B cell (primary cell): ENCODE data around the gene ANKRD11. TPM values are rescaled to one million over a fixed set of nuclear protein-coding genes. Genes with fewer than 3 reads are reported as not detected.

Source experiments
- ATAC-seq: fragments of 200-7000 bp; cut with Tn5 transposase; one replicate; pipeline ENCODE4 v1.10.0; 2021; ENCODE audit warnings: low read depth, mild to moderate bottlenecking, moderate number of reproducible peaks, moderate library complexity
- CTCF ChIA-PET: fragments of 350-600 bp; sonication (Branson Sonifier 250); formaldehyde crosslinking; loops from one replicate; lab custom pipeline; 2021; ENCODE audit warnings: antibody characterized with exemption, inconsistent platforms; lab: Charles Lee
- POLR2A ChIA-PET: fragments of 350-600 bp; sonication (Branson Sonifier 250); formaldehyde crosslinking; loops from one replicate; lab custom pipeline; 2021; ENCODE audit warnings: antibody characterized with exemption; lab: Charles Lee
- DNase-seq: peaks from one replicate; pipeline ENCODE4 v3.0.0; 2013
- H2AFZ ChIP-seq: 2 replicates; pipeline ENCODE4 v1.6.1; 2012; ENCODE audit warnings: mild to moderate bottlenecking, low read depth, low read length; ENCODE audit not compliant: insufficient read depth, poor library complexity, severe bottlenecking
- H3K27ac ChIP-seq, 2 donors: 1 replicate in 1 of 2; 2 replicates in 1 of 2; pipeline ENCODE4 v1.5.1; 2012 to 2013; ENCODE audit warnings: low read length in 2 of 2, mild to moderate bottlenecking in 2 of 2, moderate library complexity in 1 of 2
- H3K27me3 ChIP-seq, 4 experiments: fragments of 200-600 bp in 1 of 4; sonication (generic) in 1 of 4; replicated peaks in 1 of 4; 1 replicate in 2 of 4; 2 replicates in 2 of 4; pipeline versions ENCODE4 v1.6.1 to v1.7.0; 2013 to 2016; ENCODE audit warnings: low read length in 3 of 4, mild to moderate bottlenecking in 2 of 4, mixed read lengths in 1 of 4, moderate library complexity in 1 of 4; ENCODE audit not compliant: insufficient read depth in 4 of 4, control insufficient read depth in 3 of 4; ENCODE audit errors: control extremely low read depth in 1 of 4
- H3K36me3 ChIP-seq, 2 experiments: replicated peaks in 1 of 2; 1 replicate in 1 of 2; 2 replicates in 1 of 2; pipeline versions ENCODE4 v1.6.1 to v1.7.1; 2013; ENCODE audit warnings: low read length in 1 of 2; ENCODE audit not compliant: insufficient read depth in 2 of 2, control insufficient read depth in 1 of 2; ENCODE audit errors: control extremely low read depth in 1 of 2, extremely low read depth in 1 of 2
- H3K4me1 ChIP-seq, 2 donors: fragments of 200-600 bp in 1 of 2; sonication (generic) in 1 of 2; 1 replicate in 1 of 2; 2 replicates in 1 of 2; pipeline versions ENCODE4 v1.5.1 to v1.6.1; 2013 to 2017; ENCODE audit warnings: low read length in 2 of 2; ENCODE audit not compliant: control insufficient read depth in 2 of 2, insufficient read depth in 2 of 2
- H3K4me2 ChIP-seq: replicated peaks from 2 replicates; pipeline ENCODE3; 2012; ENCODE audit warnings: mild to moderate bottlenecking, low read depth, low read length; ENCODE audit not compliant: poor library complexity, severe bottlenecking
- H3K4me3 ChIP-seq, 5 experiments: fragments of 200-600 bp in 1 of 5; sonication (generic) in 1 of 5; 1 replicate in 3 of 5; 2 replicates in 2 of 5; pipeline versions ENCODE4 v1.5.1 to v1.7.0; 2011 to 2016; ENCODE audit warnings: low read length in 4 of 5, mild to moderate bottlenecking in 4 of 5, low read depth in 2 of 5, control low read depth in 1 of 5, moderate library complexity in 1 of 5; ENCODE audit not compliant: insufficient read depth in 1 of 5; ENCODE audit errors: control extremely low read depth in 1 of 5, extremely low read depth in 1 of 5
- H3K79me2 ChIP-seq: fragments of 200-600 bp; sonication (generic); one replicate; pipeline ENCODE4 v1.6.0; 2016; ENCODE audit warnings: low read length; ENCODE audit not compliant: control insufficient read depth, insufficient read depth
- H3K9ac ChIP-seq: fragments of 200-600 bp; sonication (generic); 2 replicates; pipeline ENCODE4 v1.6.1; 2017; ENCODE audit warnings: mild to moderate bottlenecking, low read length, moderate library complexity
- H3K9me3 ChIP-seq, 3 donors: one replicate each; pipeline versions ENCODE4 v1.6.1 to v1.7.1; 2013; ENCODE audit warnings: low read length in 2 of 3; ENCODE audit not compliant: control insufficient read depth in 2 of 3, insufficient read depth in 1 of 3; ENCODE audit errors: control extremely low read depth in 1 of 3
- H4K20me1 ChIP-seq: 2 replicates; pipeline ENCODE4 v1.6.0; 2012; ENCODE audit warnings: mild to moderate bottlenecking, low read length; ENCODE audit not compliant: insufficient read depth, control insufficient read depth, poor library complexity, severe bottlenecking
- H3K27ac Mint-ChIP-seq: one replicate; pipeline ENCODE4 v1.8.0; 2021; ENCODE audit warnings: mixed read lengths
- H3K27me3 Mint-ChIP-seq: one replicate; pipeline ENCODE4 v1.8.0; 2021; ENCODE audit warnings: mixed read lengths
- H3K4me1 Mint-ChIP-seq: one replicate; pipeline ENCODE4 v1.8.0; 2021; ENCODE audit warnings: mixed read lengths
- H3K4me3 Mint-ChIP-seq: one replicate; pipeline ENCODE4 v1.8.0; 2021; ENCODE audit warnings: mixed read lengths
- H3K9me3 Mint-ChIP-seq: one replicate; pipeline ENCODE4 v1.8.0; 2022; ENCODE audit warnings: mixed read lengths; ENCODE audit not compliant: insufficient read depth
- CTCF ChIP-seq: fragments of 200-600 bp; IDR thresholded peaks from one replicate; pipeline ENCODE4 v1.8.0; 2022; ENCODE audit warnings: antibody characterized with exemption, mild to moderate bottlenecking
- EZH2 ChIP-seq: IDR thresholded peaks from 2 replicates; pipeline ENCODE4 v1.6.1; 2012; ENCODE audit warnings: borderline replicate concordance, low read depth, mild to moderate bottlenecking, moderate library complexity, low read length; ENCODE audit not compliant: insufficient read depth, poor library complexity, severe bottlenecking
- whole genome bisulfite sequencing: methylation state at CpG from one replicate; pipeline ENCODE4 v1.1.5; 2013; ENCODE audit warnings: missing lambda C conversion rate; ENCODE audit not compliant: insufficient coverage; 5-methylcytosine and 5-hydroxymethylcytosine counted together
- intact Hi-C: fragments of 100-400 bp; cut with micrococcal nuclease; formaldehyde crosslinking; loops from one replicate; pipeline ENCODE4 v1.10.0; 2022
- polyA plus RNA-seq: library from polyadenylated mRNA; depleted of rRNA; stranded (reverse); fragments of >200 nt; gene quantifications from 2 replicates; pipeline ENCODE4 v1.2.3, GENCODE V29; 2012
- total RNA-seq, 2 donors: library from RNA; stranded (reverse); fragments of 120-200 nt in 1 of 2; gene quantifications; 1 replicate in 1 of 2; 2 replicates in 1 of 2; pipeline versions ENCODE4 v1.2.3 to v1.2.4, GENCODE V29; 2013 to 2022

ANKRD11 gene
- total and polyA plus RNA-seq, 2 donors (not counting 1 experiment from before 2014, with no cell fraction given) = 67.9 to 314 TPM

- Mint-ChIP-seq H3K9me3 (no peaks in the 10 kb centered on the region), H3K4me3 (no peak overlapping the region), H3K27me3 (no peaks in the 10 kb centered on the region), H3K27ac (no peak overlapping the region), H3K4me1 (peaks cover 19% of the 10 kb centered on the region)
- DNase-seq (peak; percentile 47), ATAC-seq (peak; percentile 41)
- CTCF ChIA-PET = interaction anchor here (0.6 to 1.9 kb wide), 4 partner anchors 9 to 33 kb away, joined by 3 to 15 read pairs (median 4); no protein-coding TSS in a partner anchor
- Histone ChIP-seq H3K9ac (no peak overlapping the region), H3K4me2 (peak overlapping the region; percentile 41), H3K4me3 (no peak overlapping the region), H2AFZ (peak overlapping the region; percentile 13), H3K36me3 (peaks cover 12 to 63% of the 10 kb centered on the region in 2 experiments), H3K9me3 (no peaks in the 10 kb centered on the region), H3K79me2 (peaks cover 42% of the 10 kb centered on the region), H3K27me3 (no peaks in the 10 kb centered on the region), H4K20me1 (peaks cover 43% of the 10 kb centered on the region), H3K27ac (peak overlapping the region in 1 of 2 donors; percentile 35), H3K4me1 (peaks cover 16 to 18% of the 10 kb centered on the region in 2 donors)
- intact Hi-C loops = no loop called here
- POLR2A ChIA-PET = interaction anchor here (0.5 to 1.0 kb wide), 2 partner anchors 9 to 11 kb away, joined by 3 to 4 read pairs; no protein-coding TSS in a partner anchor
- 33% methylated on average over 13 of the region's 20 CpGs for WGBS
- TF ChIP-seq CTCF (no peak), EZH2 (no peak)
Observed at GRCh38 chr16:89525146-89525913, 35.0 kb upstream of the ANKRD11 start.

DNA sequence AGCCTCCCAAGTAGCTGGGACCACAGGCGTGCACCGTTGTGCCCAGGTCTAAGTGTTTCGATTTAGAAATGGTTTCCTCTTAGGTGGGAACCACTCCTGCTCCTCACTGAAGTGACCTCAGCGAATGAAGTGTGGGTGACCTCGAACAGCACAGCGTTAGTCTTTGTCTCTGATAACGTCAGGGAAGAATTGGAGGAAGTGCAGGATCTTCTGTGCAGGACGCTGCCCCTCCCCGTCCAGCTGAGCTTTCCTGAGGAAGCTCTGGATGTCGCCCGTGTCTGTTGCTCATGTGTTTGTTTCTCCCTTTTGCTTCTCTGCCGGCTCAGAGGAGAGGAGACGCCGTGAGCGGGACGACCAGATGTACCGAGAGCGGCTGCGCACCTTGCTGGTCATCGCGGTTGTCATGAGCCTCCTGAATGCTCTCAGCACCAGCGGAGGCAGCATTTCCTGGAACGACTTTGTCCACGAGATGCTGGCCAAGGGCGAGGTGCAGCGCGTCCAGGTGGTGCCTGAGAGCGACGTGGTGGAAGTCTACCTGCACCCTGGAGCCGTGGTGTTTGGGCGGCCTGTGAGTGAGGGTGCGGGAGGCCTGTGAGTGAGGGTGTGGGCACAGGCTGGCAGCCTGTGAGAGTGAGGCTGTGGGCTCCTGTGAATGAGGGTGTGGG, 33.5 kb upstream of the ANKRD11 start:
- ChIA-PET POLR2A (no interaction called here), CTCF (no interaction called here)
- no peaks in the 10 kb centered on the region for H3K27me3 Mint-ChIP-seq
- H3K79me2 ChIP-seq = peaks cover 49% of the 10 kb centered on the region
- H3K4me1 ChIP-seq = peaks cover 16 to 18% of the 10 kb centered on the region in 2 donors
- no peak overlapping the region for H3K9ac ChIP-seq
- TF ChIP-seq EZH2 (no peak), CTCF (no peak)
- no peak overlapping the region for H2AFZ ChIP-seq
- no peaks in the 10 kb centered on the region for H3K9me3 Mint-ChIP-seq
- H4K20me1 ChIP-seq = peaks cover 57% of the 10 kb centered on the region
- H3K4me3 ChIP-seq = no peak overlapping the region
- H3K27ac Mint-ChIP-seq = no peak overlapping the region
- DNase-seq (no peak), ATAC-seq (no peak)
- no peak overlapping the region for H3K27ac ChIP-seq
- 93% methylated on average over 28 of the region's 32 CpGs for WGBS
- no peaks in the 10 kb centered on the region for H3K9me3 ChIP-seq
- intact Hi-C loops = no loop called here
- peaks cover 9 to 62% of the 10 kb centered on the region in 2 experiments for H3K36me3 ChIP-seq
- H3K4me2 ChIP-seq = no peak overlapping the region
- H3K4me1 Mint-ChIP-seq = peaks cover 19% of the 10 kb centered on the region
- no peaks in the 10 kb centered on the region for H3K27me3 ChIP-seq
- no peak overlapping the region for H3K4me3 Mint-ChIP-seq
